GM19324 (cell line): ENCODE data around the gene MBP.
"Not testable (repeated sequence)": the region's sequence is repeated elsewhere in the genome, so short reads cannot be mapped to it uniquely, and the experiment has no call there.

Experiments used
- ATAC-seq: cut with Tn5 transposase; IDR thresholded peaks from one replicate; pipeline ENCODE4 v1.9.1; 2021; ENCODE audit warnings: mild to moderate bottlenecking, moderate library complexity; ENCODE audit not compliant: unreplicated experiment, low FRiP score

The MBP gene

GRCh38 chr18:77035380-77036187, 97.0 kb downstream of the MBP start:
- no peak for ATAC-seq

DNA sequence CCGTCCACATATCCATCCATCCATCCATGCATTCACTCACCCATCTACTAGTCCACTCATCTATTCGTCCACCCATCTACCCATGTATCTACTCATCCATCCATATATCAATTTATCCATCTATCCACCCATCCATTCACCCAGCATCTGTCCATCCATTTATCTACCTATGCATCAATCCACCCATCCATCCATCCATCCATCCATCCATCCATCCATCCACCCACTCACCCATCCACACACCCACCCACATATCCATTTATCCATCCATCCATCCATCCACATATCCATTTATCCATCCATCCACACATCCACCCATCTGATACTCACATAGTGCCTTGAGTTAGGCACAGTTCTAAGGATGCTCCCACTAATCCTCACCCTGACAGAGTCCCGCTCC, 99.0 kb downstream of the MBP start:
- no peak for ATAC-seq

DNA sequence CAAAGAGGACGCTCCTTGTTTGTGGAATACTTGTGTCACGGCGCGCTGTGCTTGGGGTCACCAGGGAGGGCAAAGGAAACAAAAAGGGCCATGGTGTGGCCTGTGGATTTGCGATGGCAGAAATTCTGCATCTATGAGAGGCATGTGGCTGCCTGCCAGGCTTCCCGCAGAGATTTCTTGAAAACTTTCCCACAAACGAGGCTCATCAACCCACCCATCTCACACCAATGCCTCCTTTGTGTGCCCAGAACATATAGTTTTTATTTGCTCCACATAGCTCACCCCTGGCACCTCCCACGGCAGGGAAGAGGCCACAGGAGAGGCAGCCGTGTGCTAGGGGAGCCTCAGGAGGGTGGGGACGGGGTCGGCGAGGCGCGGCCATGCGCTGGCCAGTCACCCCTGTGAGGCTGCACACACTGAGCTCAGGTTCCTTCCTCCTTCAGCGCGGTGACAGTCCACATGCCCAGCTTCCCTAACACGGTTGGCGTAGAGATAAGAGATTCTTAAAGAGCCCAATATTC, 100.3 kb downstream of the MBP start:
- ATAC-seq, result no peak

DNA sequence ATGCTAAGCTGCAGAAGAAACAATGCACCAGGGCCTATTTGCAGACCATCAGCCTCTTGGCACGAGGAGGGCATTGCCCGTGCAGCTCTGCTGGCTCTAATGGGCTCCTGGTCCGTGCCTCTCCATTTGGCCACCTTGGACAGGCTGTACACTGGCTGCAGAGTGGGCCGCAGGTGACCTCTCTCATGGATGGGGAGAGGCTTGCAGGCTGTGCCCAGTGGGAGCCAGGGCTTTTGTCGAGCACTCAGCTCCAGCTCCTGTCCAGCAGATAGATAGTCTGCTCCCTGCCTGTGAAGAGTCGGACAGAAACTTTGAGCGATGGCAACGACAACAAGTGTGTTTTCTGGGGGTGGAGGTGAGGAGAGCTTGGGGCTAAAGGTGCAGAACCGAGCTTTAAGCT, 100.9 kb downstream of the MBP start:
- no peak for ATAC-seq

GRCh38 chr18:77030201-77030600, 102.4 kb downstream of the MBP start:
- no peak for ATAC-seq

DNA sequence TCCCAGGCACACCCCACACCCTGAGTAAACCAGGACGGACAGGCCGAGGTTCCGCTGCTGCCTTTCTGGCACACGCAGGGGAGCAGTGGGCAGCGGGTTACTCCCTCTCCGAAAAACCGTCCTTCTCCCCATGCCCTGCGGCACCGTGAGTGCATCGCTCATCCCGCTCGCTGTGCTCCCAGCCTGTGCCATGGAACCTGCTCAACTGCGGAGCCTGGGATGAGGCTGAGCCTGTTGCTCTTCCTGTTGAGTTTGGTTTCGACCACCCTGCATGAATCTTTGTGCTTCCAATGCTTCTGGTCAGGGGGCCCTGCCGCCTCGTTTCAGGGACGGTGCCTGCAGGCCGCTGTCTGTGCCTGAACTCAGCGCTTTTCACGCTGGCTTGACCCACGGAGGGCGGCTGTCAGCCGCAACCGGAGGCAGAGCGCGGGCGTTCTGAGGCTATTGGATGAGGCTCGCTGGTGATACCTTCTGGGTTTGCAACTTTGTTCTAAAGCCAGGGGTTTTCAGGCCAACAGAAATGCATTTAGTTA, 106.7 kb downstream of the MBP start:
- no peak for ATAC-seq

- no peak for ATAC-seq
These were observed 107.5 kb downstream of the MBP start for GRCh38 chr18:77025123-77025522.

GRCh38 chr18:77024476-77024875, 108.1 kb downstream of the MBP start:
- ATAC-seq, result no peak

- ATAC-seq, result no peak
These were observed 109.3 kb downstream of the MBP start for GRCh38 chr18:77023102-77023782.

DNA sequence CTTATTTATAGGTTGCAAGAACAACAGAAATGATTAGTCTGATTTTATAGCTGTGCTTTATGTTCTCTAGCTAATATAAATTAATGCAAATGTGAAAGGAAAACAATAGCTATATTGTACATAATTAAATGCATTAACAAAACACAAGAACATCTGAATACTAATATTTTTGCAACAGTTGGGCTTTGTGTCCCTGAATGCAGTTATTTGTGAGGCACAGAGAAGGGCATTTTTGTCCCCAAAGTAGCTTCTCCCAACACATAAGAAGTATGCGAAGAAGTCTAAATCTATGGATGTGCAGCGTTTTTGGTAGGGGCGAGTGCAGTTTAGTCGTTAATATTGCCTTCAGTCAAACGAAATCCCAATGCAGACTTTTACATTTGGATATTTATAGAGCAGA, 110.0 kb downstream of the MBP start:
- ATAC-seq, result no peak

- ATAC-seq, result no peak
These were observed 110.5 kb downstream of the MBP start for GRCh38 chr18:77022116-77022515.

- not testable (repeated sequence) for ATAC-seq
These were observed 111.1 kb downstream of the MBP start for GRCh38 chr18:77021478-77021877.

- no peak for ATAC-seq
These were observed 111.5 kb downstream of the MBP start for GRCh38 chr18:77021075-77021474.

DNA sequence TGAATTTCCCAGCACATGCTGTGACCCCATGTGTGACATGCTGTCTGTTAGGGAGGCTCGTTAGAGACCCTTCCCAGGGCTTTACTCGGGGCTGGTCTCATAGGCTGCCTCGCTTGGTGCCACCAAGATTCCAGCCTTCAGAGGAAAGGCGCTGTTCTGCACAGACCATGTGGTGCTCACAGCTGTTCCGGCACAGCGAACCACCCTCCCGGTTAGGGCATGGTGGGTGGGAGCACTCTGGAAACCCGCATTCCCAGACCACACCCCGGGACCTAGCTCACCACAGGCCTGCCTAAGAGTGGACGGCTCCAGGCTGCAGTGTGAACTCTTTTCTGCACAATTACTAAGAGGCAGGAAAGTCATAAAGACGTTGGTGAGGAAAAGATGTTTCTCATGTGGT, 112.0 kb downstream of the MBP start:
- ATAC-seq, result no peak

DNA sequence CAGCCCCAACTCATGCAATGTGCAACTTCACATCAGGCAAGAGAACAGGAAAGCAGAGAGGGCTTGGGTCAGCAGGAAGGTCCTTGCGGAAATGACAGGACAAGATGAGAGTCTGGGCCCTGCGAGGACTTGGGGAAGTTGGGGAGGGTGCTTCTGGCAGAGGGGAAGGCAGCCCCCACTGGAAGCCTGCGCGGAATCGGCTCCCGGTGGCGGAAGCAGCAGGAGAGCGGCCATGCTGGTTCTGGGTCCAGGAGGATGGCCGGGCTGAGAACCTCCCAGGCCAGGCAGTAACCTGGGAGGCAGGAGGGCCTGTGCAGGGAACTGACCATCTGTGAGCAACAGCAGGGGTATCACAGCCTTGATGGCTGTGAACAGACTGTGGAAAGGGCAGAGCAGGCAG, 112.9 kb downstream of the MBP start:
- ATAC-seq, result no peak

GRCh38 chr18:77018650-77019049, 113.9 kb downstream of the MBP start:
- not testable (repeated sequence) for ATAC-seq

DNA sequence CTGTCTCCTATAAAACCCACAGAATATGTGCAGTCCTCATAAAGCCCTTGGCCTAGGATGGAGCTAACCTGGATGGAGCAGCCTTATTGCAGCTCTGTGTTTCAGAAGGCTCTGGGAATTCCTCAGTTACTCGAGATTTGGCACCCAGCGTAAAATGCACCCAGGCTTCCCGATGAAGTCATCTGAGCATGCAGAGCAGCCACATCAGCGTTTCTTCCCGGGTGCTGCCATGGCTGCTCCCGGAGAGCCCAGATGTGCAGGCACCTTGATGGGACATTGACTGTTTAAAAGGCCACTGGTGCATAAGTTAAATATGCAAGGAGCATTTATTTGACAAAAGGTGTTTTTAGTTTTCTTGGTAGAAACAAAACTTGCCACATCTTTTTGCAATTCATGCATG, 115.2 kb downstream of the MBP start:
- ATAC-seq, result no peak

GRCh38 chr18:77016936-77017335, 115.6 kb downstream of the MBP start:
- ATAC-seq, result no peak

GRCh38 chr18:77015771-77016710, 116.5 kb downstream of the MBP start:
- ATAC-seq, result no peak

- ATAC-seq, result no peak
These were observed 117.4 kb downstream of the MBP start for GRCh38 chr18:77015169-77015568.

- ATAC-seq, result no peak
These were observed 118.0 kb downstream of the MBP start for GRCh38 chr18:77014538-77014937.
